DMS114 treated with DMSO at 0.1 percent for 48 hours (cell line): Measurements from ENCODE around the gene MRPL58.

Experiments
- DNase-seq: peaks from one replicate; lab custom pipeline; 2025; ENCODE audit not compliant: unreplicated experiment; lab: John Stamatoyannopoulos, UW

MRPL58 gene

GRCh38 chr17:75046407-75047289 lies 34.2 kb downstream of the MRPL58 start, which contains the start of the genes ATP5PD and KCTD2:
Gene ATP5PD (minus strand): TSS chr17:75046969. CDS start chr17:75042650, 4,319 bp downstream.
Gene KCTD2 (plus strand): TSS chr17:75047225. CDS start chr17:75047251, 26 bp downstream.
- DNase-seq: peak; percentile 91

GRCh38 chr17:75047398-75048098 lies 35.1 kb downstream of the MRPL58 start:
- no peak for DNase-seq

GRCh38 chr17:75048249-75048878 lies 35.9 kb downstream of the MRPL58 start:
- DNase-seq: no peak

GRCh38 chr17:75049057-75049456 lies 36.6 kb downstream of the MRPL58 start:
- no peak for DNase-seq

GRCh38 chr17:75049706-75050105 lies 37.2 kb downstream of the MRPL58 start:
- no peak for DNase-seq

- no peak for DNase-seq
Observed at GRCh38 chr17:75051941-75052340, 39.5 kb downstream of the MRPL58 start.

- DNase-seq: peak; percentile 32
Observed at GRCh38 chr17:75059369-75060345, 47.2 kb downstream of the MRPL58 start.

- DNase-seq: no peak
Observed at GRCh38 chr17:75060434-75061054, 48.1 kb downstream of the MRPL58 start.

- DNase-seq: no peak
Observed at GRCh38 chr17:75061055-75061438, 48.6 kb downstream of the MRPL58 start.

GRCh38 chr17:75061618-75062017 lies 49.1 kb downstream of the MRPL58 start:
- no peak for DNase-seq

- DNase-seq: no peak
Observed at GRCh38 chr17:75063201-75063600, 50.7 kb downstream of the MRPL58 start.

GRCh38 chr17:75063626-75064025 lies 51.2 kb downstream of the MRPL58 start:
- no peak for DNase-seq

- no peak for DNase-seq
Observed at GRCh38 chr17:75064040-75064439, 51.6 kb downstream of the MRPL58 start.

GRCh38 chr17:75064460-75064859 lies 52.0 kb downstream of the MRPL58 start:
- DNase-seq: no peak

GRCh38 chr17:75064867-75065561 lies 52.5 kb downstream of the MRPL58 start:
- DNase-seq: no peak

- DNase-seq: no peak
Observed at GRCh38 chr17:75065562-75066151, 53.2 kb downstream of the MRPL58 start.

GRCh38 chr17:75067856-75068255 lies 55.4 kb downstream of the MRPL58 start:
- DNase-seq: no peak

- no peak for DNase-seq
Observed at GRCh38 chr17:75068750-75069149, 56.3 kb downstream of the MRPL58 start.

GRCh38 chr17:75069783-75070182 lies 57.3 kb downstream of the MRPL58 start:
- peak; percentile 13 for DNase-seq
